K562 (cell line): Measurements from ENCODE around the gene STK32C. TPM values are rescaled to one million over a fixed set of nuclear protein-coding genes. Genes with fewer than 3 reads are reported as not detected.

ENCODE experiments used
- ATAC-seq: fragments of 200-7000 bp; cut with Tn5 transposase; 3 replicates; pipeline ENCODE4 v1.9.1; 2020; ENCODE audit warnings: moderate library complexity
- BruUV-seq: library from RNA; stranded (reverse); fragments of 400-500 nt; replicated peaks from 2 replicates; lab custom pipeline; 2021; lab: Mats Ljungman, UMichigan
- CTCF ChIA-PET: fragments of 300-600 bp; formaldehyde crosslinking; extraction: SDS; loops from one replicate; lab custom pipeline; 2021; ENCODE audit warnings: low intra/inter-chr PET ratio; lab: Yijun Ruan, JAX
- POLR2A ChIA-PET: fragments of 300-600, 350-650 bp; sonication (Branson Sonifier 250); formaldehyde crosslinking; extraction: SDS; loops from one replicate; lab custom pipeline; 2021; ENCODE audit warnings: antibody characterized with exemption, inconsistent platforms; lab: Yijun Ruan, JAX
- DNase-seq, 4 experiments: peaks; one replicate each; pipeline versions ENCODE4 v3.0.0 to v3.0.0-alpha.2; 2011 to 2018; ENCODE audit warnings: low spot score in 3 of 4, mixed read lengths in 3 of 4; ENCODE audit errors: extremely low read depth in 1 of 4
- FAIRE-seq: peaks from 2 replicates; lab custom pipeline; 2011; peaks lifted over from hg19 to GRCh38; lab: Jason Lieb, UNC
- H2AFZ ChIP-seq: 2 replicates; pipeline ENCODE4 v1.6.0; 2011; ENCODE audit warnings: low read depth, low read length, control low read depth, inconsistent platforms
- H3K27ac ChIP-seq: fragments of 200-600 bp; 3 replicates; pipeline ENCODE4 v1.8.0; 2011; ENCODE audit warnings: low read depth, mild to moderate bottlenecking, control low read depth, inconsistent platforms, low read length, moderate library complexity, mixed read lengths; ENCODE audit errors: extremely low read depth
- H3K27me3 ChIP-seq, 2 experiments: fragments of 300-600 bp in 1 of 2; 2 replicates in 1 of 2; 3 replicates in 1 of 2; pipeline versions ENCODE4 v1.6.0 to v1.8.0; 2011; ENCODE audit warnings: inconsistent platforms in 2 of 2, low read length in 2 of 2, mild to moderate bottlenecking in 1 of 2, mixed read lengths in 1 of 2, moderate library complexity in 1 of 2; ENCODE audit not compliant: control insufficient read depth in 2 of 2, insufficient read depth in 2 of 2
- H3K36me3 ChIP-seq: fragments of 300-600 bp; 3 replicates; pipeline ENCODE4 v1.8.0; 2011; ENCODE audit warnings: mild to moderate bottlenecking, low read length, inconsistent platforms; ENCODE audit not compliant: control insufficient read depth, insufficient read depth
- H3K4me1 ChIP-seq, 2 experiments: fragments of 200-600 bp in 1 of 2; replicated peaks in 1 of 2; 2 replicates in 1 of 2; 3 replicates in 1 of 2; pipeline versions ENCODE4 v1.5.1 to v1.8.0; 2011; ENCODE audit warnings: inconsistent platforms in 2 of 2, low read length in 2 of 2, mild to moderate bottlenecking in 1 of 2, mixed read lengths in 1 of 2, moderate library complexity in 1 of 2; ENCODE audit not compliant: control insufficient read depth in 2 of 2, insufficient read depth in 2 of 2
- H3K4me2 ChIP-seq: 2 replicates; pipeline ENCODE4 v1.6.1; 2011; ENCODE audit warnings: low read length, control low read depth, inconsistent platforms, mixed read lengths; ENCODE audit not compliant: insufficient read depth
- H3K4me3 ChIP-seq: fragments of 200-600 bp; sonication (generic), shearing (Covaris generic); 2 replicates; pipeline ENCODE4 v1.5.1; 2016; ENCODE audit warnings: control low read depth, inconsistent platforms
- H3K79me2 ChIP-seq: fragments of 200-600 bp; 3 replicates; pipeline ENCODE4 v1.8.0; 2011; ENCODE audit warnings: low read length, inconsistent platforms; ENCODE audit not compliant: control insufficient read depth, insufficient read depth
- H3K9ac ChIP-seq, 2 experiments: 2 replicates each; pipeline versions ENCODE4 v1.6.0 to v1.6.1; 2011; ENCODE audit warnings: low read depth in 2 of 2, low read length in 2 of 2, control low read depth in 1 of 2, inconsistent platforms in 1 of 2, mild to moderate bottlenecking in 1 of 2, mixed read lengths in 1 of 2; ENCODE audit not compliant: insufficient read depth in 1 of 2
- H3K9me1 ChIP-seq: one replicate; pipeline ENCODE4 v1.6.0; 2011; ENCODE audit warnings: inconsistent platforms, mild to moderate bottlenecking, low read length, moderate library complexity; ENCODE audit not compliant: control insufficient read depth, insufficient read depth
- H3K9me3 ChIP-seq: replicated peaks from 2 replicates; pipeline ENCODE4 v1.5.1; 2011; ENCODE audit warnings: low read depth, low read length, inconsistent platforms; ENCODE audit not compliant: control insufficient read depth, insufficient read depth
- H4K20me1 ChIP-seq: replicated peaks from 2 replicates; pipeline ENCODE4 v1.6.1; 2011; ENCODE audit warnings: low read length, inconsistent platforms, mixed read lengths; ENCODE audit not compliant: control insufficient read depth, insufficient read depth
- BCL6 ChIP-seq: fragments of 250-450 bp; sonication (Bioruptor Pico); IDR thresholded peaks from 2 replicates; pipeline ENCODE4 v1.4.0; 2020
- CTCF ChIP-seq, 3 experiments: IDR thresholded peaks in 2 of 3; conservative IDR thresholded peaks in 1 of 3; 2 replicates each; pipeline ENCODE4 v1.5.1; 2011 to 2012; ENCODE audit warnings: low read length in 3 of 3, mild to moderate bottlenecking in 3 of 3, control low read depth in 2 of 3, improper control_type of control experiment in 1 of 3, inconsistent platforms in 1 of 3, low read depth in 1 of 3, mixed read lengths in 1 of 3, moderate library complexity in 1 of 3; ENCODE audit not compliant: insufficient read depth in 2 of 3
- HBP1 ChIP-seq: fragments of 450-650 bp; formaldehyde crosslinking; IDR thresholded peaks from 2 replicates; pipeline ENCODE4 v1.4.0; 2022; ENCODE audit warnings: missing genetic modification characterization
- ZNF347 ChIP-seq: fragments of 450-650 bp; formaldehyde crosslinking; IDR thresholded peaks from 2 replicates; pipeline ENCODE4 v1.4.0; 2020; ENCODE audit warnings: low read depth, mild to moderate bottlenecking, moderate library complexity
- ZNF586 ChIP-seq: fragments of 450-650 bp; formaldehyde crosslinking; conservative IDR thresholded peaks from 2 replicates; pipeline ENCODE4 v1.4.0; 2020; ENCODE audit warnings: mild to moderate bottlenecking, moderate library complexity
- WGBS: fragments of 100-300 bp; shearing (Covaris generic); methylation state at CpG from one replicate; pipeline ENCODE4 v1.1.6; 2016; ENCODE audit warnings: low coverage, mixed read lengths; ENCODE audit not compliant: insufficient coverage; ENCODE audit errors: missing lambda C conversion rate; 5-methylcytosine and 5-hydroxymethylcytosine counted together
- in situ Hi-C: fragments of 300-500 bp; cut with MboI; formaldehyde crosslinking; loops from 4 replicates; pipeline ENCODE4 v1.15.0; 2018; ENCODE audit warnings: inconsistent platforms, mixed read lengths
- intact Hi-C: fragments of 100-400 bp; cut with micrococcal nuclease; formaldehyde crosslinking; loops from 2 replicates; pipeline ENCODE4 v1.14.2; 2022
- polyA plus RNA-seq, 8 experiments: library from polyadenylated mRNA; depleted of rRNA in 4 of 8; stranded (reverse) in 5 of 8; unstranded in 3 of 8; fragments of >200 nt; fragmentation: Nextera tagmentation in 2 of 8; fragmentation: Illumina TruSeq in 1 of 8; extraction: Ambion mirVana in 2 of 8; extraction: Trizol in 1 of 8; gene quantifications; 2 replicates each; pipeline versions ENCODE4 v1.2.1 to v1.2.3, GENCODE V29; 2011 to 2014; ENCODE audit warnings: inconsistent platforms in 1 of 8, missing spikeins in 1 of 8
- total RNA-seq, 7 experiments: library from RNA; depleted of rRNA in 6 of 7; stranded (reverse); fragments of >200 nt in 6 of 7; fragmentation: Illumina TruSeq in 2 of 7; extraction: Trizol in 2 of 7; gene quantifications; 2 replicates each; pipeline versions ENCODE4 v1.2.1 to v1.2.3, GENCODE V29; 2011 to 2021; ENCODE audit warnings: low replicate concordance in 1 of 7

Gene STK32C
- total and polyA plus RNA-seq, 9 of the 15 experiments (the other 6 are each of a cell fraction or from before 2014, with no cell fraction given) = 1.5 to 20.9 (median 6.5) TPM

- TF ChIP-seq BCL6 = no peak
- TF ChIP-seq ZNF347 (CRISPR knock-in tag) = no peak
- TF ChIP-seq ZNF586 = no peak
- 0 out of 6 replicates have a peak, but pooled peaks of 1 of the 3 experiments have one; percentile 6 for TF ChIP-seq CTCF (IDR thresholded peaks at IDR 0.05 in 2 of 3, conservative IDR thresholded peaks at IDR 0.05 in 1 of 3; ENCODE audit: insufficient read depth in 2 of 3, low read depth in 1 of 3, low read length in 3 of 3)
- TF ChIP-seq HBP1 (CRISPR knock-in tag) = no peak
- 7% methylated on average over 18 of the region's 46 CpGs for WGBS
- H3K27me3 ChIP-seq = peaks cover 2 to 55% of the 10 kb centered on the region in 2 experiments; a peak in 4 of 5 replicates
- H3K27ac ChIP-seq = no peak overlapping the region
- ChIA-PET POLR2A (interaction anchor here (0.6 kb wide), 1 partner anchor 264 kb away, joined by 3 read pairs; no protein-coding TSS in a partner anchor), CTCF (no interaction called here)
- no peaks in the 10 kb centered on the region for H3K9me1 ChIP-seq
- no TSS peak for BruUV-seq
- no peak for FAIRE-seq
- no peak; the same call in 2 of the 3 replicates for ATAC-seq
- H3K9me3 ChIP-seq = 0 out of 2 replicates have a peak, but pooled peaks cover 3% of the 10 kb centered on the region
- H2AFZ ChIP-seq = no peak overlapping the region
- peak in 1 of 4 experiments; percentile 6 for DNase-seq
- no peak overlapping the region for H3K4me2 ChIP-seq
- no peak overlapping the region for H3K4me3 ChIP-seq
- no peaks in the 10 kb centered on the region for H4K20me1 ChIP-seq
- no peaks in the 10 kb centered on the region for H3K79me2 ChIP-seq
- no peak overlapping the region for H3K9ac ChIP-seq
- peaks cover 0 to 7% of the 10 kb centered on the region in 2 experiments; a peak in 2 of 5 replicates for H3K4me1 ChIP-seq
- intact Hi-C loops = no loop called here
- no peaks in the 10 kb centered on the region for H3K36me3 ChIP-seq
- in situ Hi-C loops = no loop called here
These were observed 137.8 kb downstream of the STK32C start for GRCh38 chr10:132169766-132170560.
